Loucy (cell line): ENCODE results near the gene TOM1L2.

Experiments used
- H2AFZ ChIP-seq: fragments of 200-600 bp; sonication (generic); 2 replicates; pipeline ENCODE4 v1.6.0; 2016; ENCODE audit warnings: antibody characterized with exemption, mild to moderate bottlenecking, low read length, moderate library complexity
- H3F3A ChIP-seq: fragments of 200-600 bp; 2 replicates; pipeline ENCODE4 v1.6.0; 2016; ENCODE audit warnings: antibody characterized with exemption, low read depth, mild to moderate bottlenecking
- H3K27me3 ChIP-seq: fragments of 200-600 bp; sonication (generic); 2 replicates; pipeline ENCODE4 v1.6.1; 2014; ENCODE audit warnings: low read length, mild to moderate bottlenecking; ENCODE audit not compliant: insufficient read depth, poor library complexity, severe bottlenecking
- H3K36me3 ChIP-seq: fragments of 200-600 bp; sonication (generic); 2 replicates; pipeline ENCODE4 v1.6.1; 2016; ENCODE audit warnings: low read length; ENCODE audit not compliant: insufficient read depth
- H3K4me1 ChIP-seq: fragments of 200-600 bp; sonication (generic); 2 replicates; pipeline ENCODE4 v1.5.1; 2014; ENCODE audit warnings: low read length, mild to moderate bottlenecking; ENCODE audit not compliant: insufficient read depth, poor library complexity, severe bottlenecking
- H3K4me2 ChIP-seq: fragments of 200-600 bp; sonication (generic); 2 replicates; pipeline ENCODE4 v1.6.0; 2014; ENCODE audit warnings: antibody characterized with exemption, low read length, low read depth, mild to moderate bottlenecking; ENCODE audit not compliant: poor library complexity, severe bottlenecking
- H3K4me3 ChIP-seq: fragments of 200-600 bp; sonication (generic); 2 replicates; pipeline ENCODE4 v1.5.1; 2014; ENCODE audit warnings: low read length, mild to moderate bottlenecking, mixed read lengths; ENCODE audit not compliant: poor library complexity, severe bottlenecking
- H3K79me2 ChIP-seq: fragments of 200-600 bp; sonication (generic); 2 replicates; pipeline ENCODE4 v1.6.1; 2014; ENCODE audit warnings: low read length; ENCODE audit not compliant: insufficient read depth
- H3K9ac ChIP-seq: fragments of 200-600 bp; sonication (generic); 2 replicates; pipeline ENCODE4 v1.6.0; 2014; ENCODE audit warnings: mild to moderate bottlenecking, low read depth, low read length, moderate library complexity; ENCODE audit not compliant: poor library complexity, severe bottlenecking
- H3K9me2 ChIP-seq: fragments of 200-600 bp; sonication (generic); replicated peaks from 2 replicates; pipeline ENCODE4 v1.6.1; 2016; ENCODE audit warnings: low read depth, low read length, mixed read lengths
- H3K9me3 ChIP-seq: fragments of 200-600 bp; sonication (generic); 2 replicates; pipeline ENCODE4 v1.6.1; 2014; ENCODE audit warnings: mild to moderate bottlenecking, antibody characterized with exemption, low read length, low read depth; ENCODE audit not compliant: insufficient read depth
- H4K20me1 ChIP-seq: fragments of 200-600 bp; sonication (generic); 2 replicates; pipeline ENCODE4 v1.6.0; 2014; ENCODE audit warnings: antibody characterized with exemption, low read length, mild to moderate bottlenecking; ENCODE audit not compliant: insufficient read depth, poor library complexity, severe bottlenecking
- CTCF ChIP-seq: fragments of 200-600 bp; sonication (generic); conservative IDR thresholded peaks from 2 replicates; pipeline ENCODE4 v1.5.1; 2014; ENCODE audit warnings: mild to moderate bottlenecking, antibody characterized with exemption, low read length
- EZH2phosphoT487 ChIP-seq: fragments of 200-600 bp; IDR thresholded peaks from 2 replicates; pipeline ENCODE4 v1.6.1; 2018; ENCODE audit warnings: antibody characterized with exemption, mild to moderate bottlenecking, moderate library complexity, borderline replicate concordance

TOM1L2 gene

DNA sequence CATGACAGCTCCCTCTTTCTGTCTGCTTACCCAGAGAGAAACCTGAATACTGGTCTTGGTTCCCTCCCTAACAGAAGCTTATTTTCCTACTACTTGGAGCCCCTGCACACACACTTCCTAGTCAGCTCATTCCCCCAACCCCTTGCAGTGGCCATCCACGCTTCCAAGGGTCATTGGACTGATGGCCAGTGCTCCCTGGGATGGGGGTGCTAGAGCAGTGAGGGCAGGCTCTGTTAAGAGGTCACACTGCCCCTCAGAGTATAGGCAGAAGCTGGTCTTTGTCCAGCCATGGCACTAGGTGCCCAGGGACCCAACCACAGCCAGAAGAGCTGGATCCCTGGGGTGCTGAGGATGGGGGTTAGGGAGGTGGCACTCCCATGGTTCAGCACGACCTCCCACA, 13.0 kb upstream of the TOM1L2 start:
- no peaks in the 10 kb centered on the region for H3K27me3 ChIP-seq
- H4K20me1 ChIP-seq = no peaks in the 10 kb centered on the region
- TF ChIP-seq EZH2phosphoT487 (no peak), CTCF (no peak)
- H3K4me1 ChIP-seq = no peaks in the 10 kb centered on the region
- H3F3A ChIP-seq = no peaks in the 10 kb centered on the region
- no peak overlapping the region for H3K4me2 ChIP-seq
- no peaks in the 10 kb centered on the region for H3K36me3 ChIP-seq
- no peak overlapping the region for H3K4me3 ChIP-seq
- no peak overlapping the region for H3K9ac ChIP-seq
- H3K9me2 ChIP-seq = no peaks in the 10 kb centered on the region
- H2AFZ ChIP-seq = no peak overlapping the region
- no peaks in the 10 kb centered on the region for H3K79me2 ChIP-seq
- no peaks in the 10 kb centered on the region for H3K9me3 ChIP-seq

- no peaks in the 10 kb centered on the region for H3K9me3 ChIP-seq
- H2AFZ ChIP-seq = no peak overlapping the region
- no peaks in the 10 kb centered on the region for H3K79me2 ChIP-seq
- no peaks in the 10 kb centered on the region for H3K27me3 ChIP-seq
- H3F3A ChIP-seq = no peaks in the 10 kb centered on the region
- no peaks in the 10 kb centered on the region for H3K36me3 ChIP-seq
- H3K4me1 ChIP-seq = no peaks in the 10 kb centered on the region
- TF ChIP-seq CTCF (no peak), EZH2phosphoT487 (no peak)
- no peaks in the 10 kb centered on the region for H4K20me1 ChIP-seq
- no peaks in the 10 kb centered on the region for H3K9me2 ChIP-seq
- no peak overlapping the region for H3K9ac ChIP-seq
- H3K4me3 ChIP-seq = no peak overlapping the region
- no peak overlapping the region for H3K4me2 ChIP-seq
These were observed 11.6 kb upstream of the TOM1L2 start for GRCh38 chr17:17983776-17984175.

GRCh38 chr17:17983376-17983775, 11.2 kb upstream of the TOM1L2 start:
- no peak overlapping the region for H3K4me2 ChIP-seq
- no peak overlapping the region for H3K9ac ChIP-seq
- no peaks in the 10 kb centered on the region for H4K20me1 ChIP-seq
- H3K79me2 ChIP-seq = no peaks in the 10 kb centered on the region
- H2AFZ ChIP-seq = no peak overlapping the region
- H3K4me3 ChIP-seq = no peak overlapping the region
- no peaks in the 10 kb centered on the region for H3K9me3 ChIP-seq
- no peaks in the 10 kb centered on the region for H3F3A ChIP-seq
- TF ChIP-seq CTCF (no peak), EZH2phosphoT487 (no peak)
- H3K27me3 ChIP-seq = no peaks in the 10 kb centered on the region
- H3K9me2 ChIP-seq = no peaks in the 10 kb centered on the region
- H3K4me1 ChIP-seq = no peaks in the 10 kb centered on the region
- no peaks in the 10 kb centered on the region for H3K36me3 ChIP-seq
